Cardiac muscle cell (in vitro differentiated cells and primary cell): ENCODE measurements around the gene NDUFB5. TPM values are rescaled to one million over a fixed set of nuclear protein-coding genes. Genes with fewer than 3 reads are reported as not detected.
A peak's percentile ranks its signal among the peaks of the same experiment; 100 is the strongest.

Experiments used
- DNase-seq, 2 donors: peaks; one replicate each; pipeline versions ENCODE4 v3.0.0 to v3.0.0-alpha.2; 2010 to 2017; ENCODE audit warnings: low read depth in 1 of 2, low spot score in 1 of 2
- H3K27ac ChIP-seq: fragments of 200-600 bp; sonication (generic); 2 replicates; pipeline ENCODE4 v1.5.1; 2016
- H3K27me3 ChIP-seq: fragments of 200-600 bp; sonication (generic); 2 replicates; pipeline ENCODE4 v1.6.0; 2016; ENCODE audit warnings: control low read depth
- H3K36me3 ChIP-seq: fragments of 200-600 bp; sonication (generic); 2 replicates; pipeline ENCODE4 v1.5.1; 2016; ENCODE audit warnings: control low read depth
- H3K4me1 ChIP-seq: fragments of 200-600 bp; sonication (generic); 2 replicates; pipeline ENCODE4 v1.8.1; 2017; ENCODE audit warnings: low read depth, mild to moderate bottlenecking, mixed run types
- H3K4me3 ChIP-seq: fragments of 200-600 bp; sonication (generic); 2 replicates; pipeline ENCODE4 v1.5.1; 2016; ENCODE audit warnings: mild to moderate bottlenecking
- H3K9me3 ChIP-seq: fragments of 200-600 bp; sonication (generic); 2 replicates; pipeline ENCODE4 v1.5.1; 2017; ENCODE audit warnings: low read depth, mild to moderate bottlenecking, control low read depth
- CTCF ChIP-seq: IDR thresholded peaks from 2 replicates; pipeline ENCODE4 v1.5.1; 2012; ENCODE audit warnings: low read depth, mild to moderate bottlenecking, low read length
- polyA plus RNA-seq: library from polyadenylated mRNA; unstranded; fragments of >200 nt; fragmentation: Nextera tagmentation; extraction: Ambion mirVana; gene quantifications from 2 replicates; pipeline ENCODE4 v1.2.1, GENCODE V29; 2016
- total RNA-seq: library from RNA; depleted of rRNA; stranded (reverse); fragments of >200 nt; gene quantifications from 2 replicates; pipeline ENCODE4 v1.2.3, GENCODE V29; 2016

Gene NDUFB5
- total and polyA plus RNA-seq, 2 experiments from 2014 or later = 140 to 309 TPM

GRCh38 chr3:179653096-179653797 lies 48.7 kb downstream of the NDUFB5 start:
- H3K27me3 ChIP-seq = no peaks in the 10 kb centered on the region
- H3K9me3 ChIP-seq = no peaks in the 10 kb centered on the region
- no peaks in the 10 kb centered on the region for H3K36me3 ChIP-seq
- H3K27ac ChIP-seq = peak overlapping the region; percentile 96
- H3K4me1 ChIP-seq = peaks cover 16% of the 10 kb centered on the region
- TF ChIP-seq CTCF = no peak
- peak; percentile 89 for DNase-seq
- H3K4me3 ChIP-seq = peak overlapping the region; percentile 84

- no peak for TF ChIP-seq CTCF
- Histone ChIP-seq H3K4me3 (peak overlapping the region; percentile 84), H3K4me1 (peaks cover 28% of the 10 kb centered on the region), H3K36me3 (no peaks in the 10 kb centered on the region), H3K9me3 (no peaks in the 10 kb centered on the region), H3K27ac (peak overlapping the region; percentile 96), H3K27me3 (no peaks in the 10 kb centered on the region)
- DNase-seq = no peak
These were observed 50.6 kb downstream of the NDUFB5 start for GRCh38 chr3:179655236-179655635.

GRCh38 chr3:179658606-179659005 lies 54.0 kb downstream of the NDUFB5 start:
- no peak for TF ChIP-seq CTCF
- DNase-seq = peak in 1 of 2 donors; percentile 58
- Histone ChIP-seq H3K4me1 (peaks cover 39% of the 10 kb centered on the region), H3K27ac (peak overlapping the region; percentile 76), H3K4me3 (no peak overlapping the region), H3K27me3 (no peaks in the 10 kb centered on the region), H3K9me3 (no peaks in the 10 kb centered on the region), H3K36me3 (no peaks in the 10 kb centered on the region)

- no peak for DNase-seq
- H3K36me3 ChIP-seq = no peaks in the 10 kb centered on the region
- no peaks in the 10 kb centered on the region for H3K27me3 ChIP-seq
- no peak for TF ChIP-seq CTCF
- H3K4me3 ChIP-seq = no peak overlapping the region
- H3K27ac ChIP-seq = no peak overlapping the region
- no peaks in the 10 kb centered on the region for H3K9me3 ChIP-seq
- peaks cover 40% of the 10 kb centered on the region for H3K4me1 ChIP-seq
These were observed 56.3 kb downstream of the NDUFB5 start for GRCh38 chr3:179660872-179661271.

- Histone ChIP-seq H3K9me3 (no peaks in the 10 kb centered on the region), H3K4me1 (peaks cover 43% of the 10 kb centered on the region), H3K36me3 (no peaks in the 10 kb centered on the region), H3K4me3 (no peak overlapping the region), H3K27ac (no peak overlapping the region), H3K27me3 (no peaks in the 10 kb centered on the region)
- no peak for TF ChIP-seq CTCF
- no peak for DNase-seq
These were observed 57.2 kb downstream of the NDUFB5 start for GRCh38 chr3:179661777-179662176.
